HEK293 (cell line): ENCODE measurements around the gene HLA-G.

Experiments
- BCL6B ChIP-seq: fragments of 450-650 bp; formaldehyde crosslinking; IDR thresholded peaks from 2 replicates; pipeline ENCODE4 v1.5.1; 2017; ENCODE audit warnings: missing biosample characterization, missing genetic modification characterization
- CTCF ChIP-seq: fragments of 450-650 bp; formaldehyde crosslinking; IDR thresholded peaks from 2 replicates; pipeline ENCODE4 v1.5.1; 2016; ENCODE audit warnings: missing biosample characterization, missing genetic modification characterization
- MEIS1 ChIP-seq: sonication (generic); formaldehyde crosslinking; IDR thresholded peaks from 2 replicates; pipeline ENCODE4 v1.8.1; 2022; ENCODE audit warnings: missing genetic modification reagents, mild to moderate bottlenecking, borderline replicate concordance
- ZBTB20 ChIP-seq: fragments of 450-650 bp; formaldehyde crosslinking; IDR thresholded peaks from 2 replicates; pipeline ENCODE4 v1.5.1; 2016; ENCODE audit warnings: missing biosample characterization, missing genetic modification characterization
- ZBTB7A ChIP-seq: fragments of 450-650 bp; formaldehyde crosslinking; IDR thresholded peaks from 2 replicates; pipeline ENCODE4 v1.5.1; 2016; ENCODE audit warnings: low read depth, missing biosample characterization, missing genetic modification characterization
- ZFP41 ChIP-seq: fragments of 450-650 bp; formaldehyde crosslinking; IDR thresholded peaks from 2 replicates; pipeline ENCODE4 v1.5.1; 2016; ENCODE audit warnings: missing biosample characterization, missing genetic modification characterization, borderline replicate concordance
- ZNF112 ChIP-seq: fragments of 450-650 bp; formaldehyde crosslinking; IDR thresholded peaks from 2 replicates; pipeline ENCODE4 v1.5.0; 2017; ENCODE audit warnings: missing biosample characterization, missing genetic modification characterization
- ZNF146 ChIP-seq: fragments of 450-650 bp; formaldehyde crosslinking; IDR thresholded peaks from 2 replicates; pipeline ENCODE4 v1.5.1; 2016; ENCODE audit warnings: missing biosample characterization, missing genetic modification characterization
- ZNF211 ChIP-seq: fragments of 450-650 bp; formaldehyde crosslinking; IDR thresholded peaks from 2 replicates; pipeline ENCODE4 v1.5.1; 2016; ENCODE audit warnings: low read depth, missing biosample characterization, missing genetic modification characterization
- ZNF354C ChIP-seq: fragments of 450-650 bp; formaldehyde crosslinking; IDR thresholded peaks from 2 replicates; pipeline ENCODE4 v1.5.1; 2016; ENCODE audit warnings: missing biosample characterization, missing genetic modification characterization, low read depth, borderline replicate concordance
- ZNF629 ChIP-seq: fragments of 450-650 bp; formaldehyde crosslinking; IDR thresholded peaks from 2 replicates; pipeline ENCODE4 v1.5.1; 2017; ENCODE audit warnings: missing biosample characterization, missing genetic modification characterization
- ZNF654 ChIP-seq: fragments of 450-650 bp; formaldehyde crosslinking; IDR thresholded peaks from 2 replicates; pipeline ENCODE4 v1.5.1; 2016; ENCODE audit warnings: low read depth, missing biosample characterization, missing genetic modification characterization
- ZNF830 ChIP-seq: fragments of 450-650 bp; IDR thresholded peaks from 2 replicates; pipeline ENCODE4 v1.5.0; 2018; ENCODE audit warnings: missing biosample characterization, missing genetic modification characterization, low read depth, mild to moderate bottlenecking, moderate library complexity
- ZSCAN16 ChIP-seq: fragments of 450-650 bp; formaldehyde crosslinking; IDR thresholded peaks from 2 replicates; pipeline ENCODE4 v1.5.1; 2016; ENCODE audit warnings: missing biosample characterization, missing genetic modification characterization

GRCh38 chr6:29814379-29815117, 13.1 kb upstream of the HLA-G start:
- no peak for TF ChIP-seq CTCF (tag by site-specific recombination)
- no peak for TF ChIP-seq ZNF629 (tag by site-specific recombination)
- no peak for TF ChIP-seq ZBTB20
- no peak for TF ChIP-seq MEIS1 (CRISPR knock-in tag)
- TF ChIP-seq ZSCAN16, result no peak
- no peak for TF ChIP-seq ZNF354C
- no peak for TF ChIP-seq ZNF112
- no peak for TF ChIP-seq ZNF654
- TF ChIP-seq ZBTB7A (tag by site-specific recombination), result no peak
- no peak for TF ChIP-seq ZFP41 (tag by site-specific recombination)
- TF ChIP-seq ZNF830 (tag by site-specific recombination), result no peak
- no peak for TF ChIP-seq ZNF211
- no peak for TF ChIP-seq BCL6B (tag by site-specific recombination)
- TF ChIP-seq ZNF146, result no peak
